Vagina (tissue), 2 donors: ENCODE data around the gene SEMA5B.

ENCODE experiments used
- CTCF ChIP-seq, 3 experiments: fragments of 450-650 bp in 2 of 3; fragments of 200-600 bp in 1 of 3; sonication (generic) in 1 of 3; IDR thresholded peaks; one replicate each; pipeline ENCODE4 v1.5.1; 2017 to 2019; ENCODE audit warnings: antibody characterized with exemption in 3 of 3, mild to moderate bottlenecking in 2 of 3, moderate library complexity in 2 of 3
- POLR2A ChIP-seq, 2 donors: fragments of 450-650 bp; IDR thresholded peaks; one replicate each; pipeline ENCODE4 v1.6.1; 2017; ENCODE audit warnings: antibody characterized with exemption in 2 of 2, mild to moderate bottlenecking in 2 of 2, moderate library complexity in 2 of 2
- POLR2AphosphoS5 ChIP-seq, 2 donors: sonication (generic); formaldehyde crosslinking; IDR thresholded peaks; one replicate each; pipeline ENCODE4 v1.9.0; 2017; ENCODE audit warnings: antibody characterized with exemption in 2 of 2, mild to moderate bottlenecking in 2 of 2, low read depth in 1 of 2; ENCODE audit not compliant: insufficient read depth in 1 of 2

- no peak for TF ChIP-seq CTCF (IDR thresholded peaks at IDR 0.05)
- TF ChIP-seq POLR2AphosphoS5 (IDR thresholded peaks at IDR 0.05; ENCODE audit: insufficient read depth in 1 of 2, low read depth in 1 of 2), result no peak
- TF ChIP-seq POLR2A (IDR thresholded peaks at IDR 0.05), result no peak
Observed at GRCh38 chr3:122960652-122961051, 66.9 kb downstream of the SEMA5B start.
